ENCODE data around the gene NTN3. TPM values are rescaled to one million over a fixed set of nuclear protein-coding genes. Genes with fewer than 3 reads are reported as not detected.

The NTN3 gene
- total RNA-seq, 3 donors from 2014 or later (not counting 1 experiment from before 2014, with no cell fraction given), result not detected

DNA sequence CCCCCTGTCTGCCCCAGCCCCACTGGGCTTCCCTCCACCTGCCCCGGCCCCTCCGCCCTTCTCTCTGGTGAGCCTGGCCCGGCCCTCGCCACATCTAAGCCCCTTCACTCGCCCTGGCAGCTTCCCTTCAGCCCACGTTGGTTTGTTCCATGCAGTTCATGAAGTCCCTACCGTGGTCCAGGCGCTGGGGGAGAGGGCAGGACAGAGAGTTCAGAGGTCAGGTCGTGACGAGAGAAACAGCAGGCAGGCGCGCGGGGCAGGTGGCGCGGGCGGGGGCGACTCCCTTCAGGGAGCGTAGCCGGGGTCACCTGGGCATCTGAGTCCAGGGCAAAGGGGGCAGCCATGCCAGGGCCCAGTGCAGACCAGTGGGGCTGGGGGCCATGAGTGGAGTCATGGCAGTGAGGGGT is 20.1 kb upstream of the NTN3 start:
- no peak for DNase-seq
- Histone ChIP-seq H3K4me3 (ENCODE audit: low read length) (no peak overlapping the region), H3K9me3 (ENCODE audit: control insufficient read depth, insufficient read depth, low read length) (no peaks in the 10 kb centered on the region), H3K36me3 (ENCODE audit: control insufficient read depth, insufficient read depth, low read length) (peaks cover 35% of the 10 kb centered on the region), H3K4me1 (ENCODE audit: control insufficient read depth, insufficient read depth, low read length) (no peaks in the 10 kb centered on the region), H3K27me3 (ENCODE audit: control insufficient read depth, insufficient read depth, low read length) (no peaks in the 10 kb centered on the region), H3K27ac (ENCODE audit: low read length) (no peak overlapping the region)
- Mint-ChIP-seq H3K4me3 (no peak overlapping the region), H3K27ac (no peak overlapping the region), H3K36me3 (no peaks in the 10 kb centered on the region), H3K4me1 (no peaks in the 10 kb centered on the region), H3K27me3 (ENCODE audit: low read depth in 2 of 2) (no peaks in the 10 kb centered on the region), H3K9me3 (no peaks in the 10 kb centered on the region)
- TF ChIP-seq, protein P1, sequence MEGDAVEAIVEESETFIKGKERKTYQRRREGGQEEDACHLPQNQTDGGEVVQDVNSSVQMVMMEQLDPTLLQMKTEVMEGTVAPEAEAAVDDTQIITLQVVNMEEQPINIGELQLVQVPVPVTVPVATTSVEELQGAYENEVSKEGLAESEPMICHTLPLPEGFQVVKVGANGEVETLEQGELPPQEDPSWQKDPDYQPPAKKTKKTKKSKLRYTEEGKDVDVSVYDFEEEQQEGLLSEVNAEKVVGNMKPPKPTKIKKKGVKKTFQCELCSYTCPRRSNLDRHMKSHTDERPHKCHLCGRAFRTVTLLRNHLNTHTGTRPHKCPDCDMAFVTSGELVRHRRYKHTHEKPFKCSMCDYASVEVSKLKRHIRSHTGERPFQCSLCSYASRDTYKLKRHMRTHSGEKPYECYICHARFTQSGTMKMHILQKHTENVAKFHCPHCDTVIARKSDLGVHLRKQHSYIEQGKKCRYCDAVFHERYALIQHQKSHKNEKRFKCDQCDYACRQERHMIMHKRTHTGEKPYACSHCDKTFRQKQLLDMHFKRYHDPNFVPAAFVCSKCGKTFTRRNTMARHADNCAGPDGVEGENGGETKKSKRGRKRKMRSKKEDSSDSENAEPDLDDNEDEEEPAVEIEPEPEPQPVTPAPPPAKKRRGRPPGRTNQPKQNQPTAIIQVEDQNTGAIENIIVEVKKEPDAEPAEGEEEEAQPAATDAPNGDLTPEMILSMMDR (IDR thresholded peaks at IDR 0.05), result no peak
- no peak for ATAC-seq
- 96% methylated on average over 19 of the region's 19 CpGs for WGBS (ENCODE audit: insufficient coverage)
- intact Hi-C loops (cut with micrococcal nuclease), result no loop called here

DNA sequence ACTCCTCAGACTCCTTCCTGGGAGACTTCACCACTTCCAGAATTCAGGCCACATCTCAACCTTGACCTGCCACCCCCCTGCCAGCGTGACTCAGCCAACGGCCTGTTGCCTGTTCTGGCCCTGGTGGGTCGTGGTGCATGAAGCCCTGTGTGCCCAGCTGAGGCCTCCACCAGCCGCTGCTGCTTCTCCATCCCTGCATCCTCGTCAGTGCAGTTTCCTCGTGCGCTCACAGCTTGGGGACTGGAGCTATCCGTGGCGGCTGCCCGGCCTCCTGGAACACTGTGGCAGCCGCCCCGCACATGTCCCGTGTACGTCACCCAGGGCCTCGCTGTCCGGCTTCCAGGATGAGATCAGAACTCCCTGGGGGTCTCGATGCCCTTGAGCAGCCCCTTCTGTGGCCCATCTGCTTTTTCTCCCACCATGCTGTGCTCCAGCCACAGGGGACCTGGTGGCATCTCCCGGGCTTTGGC is 19.2 kb upstream of the NTN3 start:
- 97% methylated on average over 18 of the region's 18 CpGs for WGBS (ENCODE audit: insufficient coverage)
- Mint-ChIP-seq H3K27ac (no peak overlapping the region), H3K4me1 (no peaks in the 10 kb centered on the region), H3K27me3 (ENCODE audit: low read depth in 2 of 2) (no peaks in the 10 kb centered on the region), H3K9me3 (no peaks in the 10 kb centered on the region), H3K4me3 (no peak overlapping the region), H3K36me3 (no peaks in the 10 kb centered on the region)
- Histone ChIP-seq H3K4me3 (ENCODE audit: low read length) (no peak overlapping the region), H3K4me1 (ENCODE audit: control insufficient read depth, insufficient read depth, low read length) (no peaks in the 10 kb centered on the region), H3K36me3 (ENCODE audit: control insufficient read depth, insufficient read depth, low read length) (peaks cover 33% of the 10 kb centered on the region), H3K9me3 (ENCODE audit: control insufficient read depth, insufficient read depth, low read length) (no peaks in the 10 kb centered on the region), H3K27ac (ENCODE audit: low read length) (no peak overlapping the region), H3K27me3 (ENCODE audit: control insufficient read depth, insufficient read depth, low read length) (no peaks in the 10 kb centered on the region)
- intact Hi-C loops (cut with micrococcal nuclease), result no loop called here
- TF ChIP-seq, protein P1 (IDR thresholded peaks at IDR 0.05), result no peak
- ATAC-seq (no peak), DNase-seq (no peak)

DNA sequence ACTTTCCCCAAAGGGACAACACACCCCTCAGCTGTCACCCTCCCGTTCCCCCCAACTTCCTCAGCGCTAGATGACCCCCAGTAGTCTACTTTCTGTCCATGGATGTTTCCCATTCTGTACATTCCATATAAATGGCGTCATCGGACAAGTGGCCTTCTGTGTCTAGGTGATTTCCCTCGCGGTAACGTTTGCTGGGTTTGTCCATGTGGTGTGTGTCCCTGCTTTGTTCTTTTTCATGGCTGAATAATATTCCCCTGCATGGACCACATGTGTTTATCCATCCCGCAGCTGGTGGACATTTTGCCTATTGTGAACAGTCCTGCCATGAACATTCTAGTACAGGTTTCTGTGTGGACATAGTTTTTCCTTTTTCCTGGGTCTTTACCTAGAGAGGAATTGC is 18.4 kb upstream of the NTN3 start:
- Histone ChIP-seq H3K27me3 (ENCODE audit: control insufficient read depth, insufficient read depth, low read length) (no peaks in the 10 kb centered on the region), H3K4me1 (ENCODE audit: control insufficient read depth, insufficient read depth, low read length) (no peaks in the 10 kb centered on the region), H3K27ac (ENCODE audit: low read length) (no peak overlapping the region), H3K4me3 (ENCODE audit: low read length) (no peak overlapping the region), H3K36me3 (ENCODE audit: control insufficient read depth, insufficient read depth, low read length) (peaks cover 33% of the 10 kb centered on the region), H3K9me3 (ENCODE audit: control insufficient read depth, insufficient read depth, low read length) (no peaks in the 10 kb centered on the region)
- ATAC-seq, result no peak
- TF ChIP-seq, protein P1 (IDR thresholded peaks at IDR 0.05), result no peak
- no peak for DNase-seq
- no peaks in the 10 kb centered on the region for H3K27me3 Mint-ChIP-seq (ENCODE audit: low read depth in 2 of 2)
- H3K4me1 Mint-ChIP-seq, result no peaks in the 10 kb centered on the region
- no peak overlapping the region for H3K27ac Mint-ChIP-seq
- H3K36me3 Mint-ChIP-seq, result no peaks in the 10 kb centered on the region
- intact Hi-C loops (cut with micrococcal nuclease), result no loop called here
- no peaks in the 10 kb centered on the region for H3K9me3 Mint-ChIP-seq
- 96% methylated on average over 8 of the region's 8 CpGs for WGBS (ENCODE audit: insufficient coverage)
- H3K4me3 Mint-ChIP-seq, result no peak overlapping the region

DNA sequence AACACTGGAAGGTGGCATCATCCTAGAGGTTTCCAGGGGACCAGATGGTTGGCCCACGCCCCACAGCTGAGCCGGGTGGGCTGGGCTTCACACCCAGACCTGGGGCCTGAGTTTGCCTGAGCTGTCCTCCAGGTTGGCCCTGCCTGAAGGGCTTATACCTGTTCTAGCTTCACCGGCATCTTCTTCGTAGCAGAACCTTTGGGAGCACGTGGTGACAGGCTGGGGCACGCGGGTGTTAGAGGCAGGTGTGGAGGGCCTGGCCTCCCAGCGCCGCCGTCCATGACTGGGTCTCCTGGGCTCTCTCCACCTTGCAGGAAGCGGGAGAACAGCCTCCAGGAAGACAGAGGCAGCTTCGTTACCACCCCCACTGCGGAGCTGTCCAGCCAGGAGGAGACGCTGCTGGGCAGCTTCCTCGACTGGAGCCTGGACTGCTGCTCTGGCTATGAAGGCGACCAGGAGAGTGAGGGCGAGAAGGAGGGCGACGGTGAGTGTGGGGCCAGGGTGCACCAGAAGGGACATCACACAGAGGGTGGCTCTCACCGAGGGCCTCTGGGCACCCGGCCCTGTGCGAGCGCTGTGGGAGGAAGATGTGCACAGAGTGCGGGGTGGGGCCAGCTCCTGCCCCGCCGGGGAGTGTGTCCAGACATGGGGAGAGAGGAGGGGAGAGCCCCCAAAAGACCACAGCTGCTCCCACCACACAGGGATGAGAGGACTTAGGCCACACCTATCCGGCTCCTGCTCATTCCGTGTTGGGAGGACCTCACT is 15.8 kb upstream of the NTN3 start:
- Mint-ChIP-seq H3K27ac (no peak overlapping the region), H3K4me3 (no peak overlapping the region), H3K4me1 (peaks cover 7 to 9% of the 10 kb centered on the region in 2 donors), H3K27me3 (ENCODE audit: low read depth in 2 of 2) (no peaks in the 10 kb centered on the region), H3K36me3 (no peaks in the 10 kb centered on the region), H3K9me3 (no peaks in the 10 kb centered on the region)
- WGBS (ENCODE audit: insufficient coverage), result 98% methylated on average over 28 of the region's 28 CpGs
- Histone ChIP-seq H3K4me1 (ENCODE audit: control insufficient read depth, insufficient read depth, low read length) (peaks cover 12% of the 10 kb centered on the region), H3K27me3 (ENCODE audit: control insufficient read depth, insufficient read depth, low read length) (no peaks in the 10 kb centered on the region), H3K4me3 (ENCODE audit: low read length) (no peak overlapping the region), H3K27ac (ENCODE audit: low read length) (no peak overlapping the region), H3K9me3 (ENCODE audit: control insufficient read depth, insufficient read depth, low read length) (no peaks in the 10 kb centered on the region), H3K36me3 (ENCODE audit: control insufficient read depth, insufficient read depth, low read length) (peaks cover 28% of the 10 kb centered on the region)
- TF ChIP-seq, protein P1 (IDR thresholded peaks at IDR 0.05), result no peak
- DNase-seq, result no peak
- no peak for ATAC-seq
- intact Hi-C loops (cut with micrococcal nuclease), result no loop called here
